Esophagus squamous epithelium (tissue), 5 donors: ENCODE results near the gene ANKS1A. TPM values are rescaled to one million over a fixed set of nuclear protein-coding genes. Genes with fewer than 3 reads are reported as not detected.

Experiments
- DNase-seq: peaks from one replicate; lab custom pipeline; 2025; lab: John Stamatoyannopoulos, UW
- H3K27ac ChIP-seq, 4 donors: fragments of 200-600 bp; sonication (generic); one replicate each; pipeline ENCODE4 v1.5.1; 2016 to 2019; ENCODE audit warnings: mild to moderate bottlenecking in 1 of 4
- H3K27me3 ChIP-seq, 4 donors: fragments of 200-600 bp; sonication (generic); 1 replicate in 3 of 4; 2 replicates in 1 of 4; pipeline versions ENCODE4 v1.5.1 to v1.6.0; 2017 to 2021; ENCODE audit warnings: antibody characterized with exemption in 1 of 4
- H3K36me3 ChIP-seq, 3 donors: fragments of 200-600 bp; sonication (generic); one replicate each; pipeline ENCODE4 v1.5.1; 2016 to 2019
- H3K4me1 ChIP-seq, 3 donors: fragments of 200-600 bp; sonication (generic); one replicate each; pipeline ENCODE4 v1.5.1; 2017 to 2019
- H3K4me3 ChIP-seq, 4 donors: fragments of 200-600 bp; sonication (generic); 1 replicate in 3 of 4; 2 replicates in 1 of 4; pipeline ENCODE4 v1.5.1; 2016 to 2019; ENCODE audit warnings: mild to moderate bottlenecking in 2 of 4, moderate library complexity in 1 of 4
- H3K9me3 ChIP-seq, 3 donors: fragments of 200-600 bp; sonication (generic); one replicate each; pipeline ENCODE4 v1.5.1; 2016 to 2019
- POLR2A ChIP-seq, 4 donors: fragments of 450-650 bp; IDR thresholded peaks; one replicate each; pipeline ENCODE4 v1.6.1; 2017; ENCODE audit warnings: antibody characterized with exemption in 4 of 4, mild to moderate bottlenecking in 4 of 4, moderate library complexity in 3 of 4
- WGBS, 2 donors: methylation state at CpG; one replicate each; pipeline ENCODE4 v1.1.5; 2018; 5-methylcytosine and 5-hydroxymethylcytosine counted together
- intact Hi-C: fragments of 100-400 bp; cut with DNase I; formaldehyde crosslinking; loops from one replicate; pipeline ENCODE4 v1.15.0; 2022
- total RNA-seq, 4 donors: library from RNA; depleted of rRNA; stranded (reverse); fragments of >200 nt; gene quantifications; one replicate each; pipeline ENCODE4 v1.1.0, GENCODE V29; 2016
- TF ChIP-seq, protein P1 (sequence below), 6 experiments: fragments of 450-650 bp in 4 of 6; fragments of 200-600 bp in 2 of 6; sonication (generic) in 2 of 6; IDR thresholded peaks; one replicate each; pipeline ENCODE4 v1.5.1; 2016 to 2019; ENCODE audit warnings: antibody characterized with exemption in 6 of 6, mild to moderate bottlenecking in 4 of 6, moderate library complexity in 4 of 6
- donor health status: DM: yes; HTN: yes; CAD: no.

ANKS1A gene
- total RNA-seq, 4 donors from 2014 or later = 12.6 to 27.1 (median 17.5) TPM

- WGBS, 2 donors = 59 to 73% methylated on average over 1 of the region's 1 CpG
These were observed 58.5 kb downstream of the ANKS1A start for GRCh38 chr6:34947561-34947960.

GRCh38 chr6:34949636-34950035 lies 60.6 kb downstream of the ANKS1A start:
- intact Hi-C loops = no loop called here
- H3K27me3 ChIP-seq = no peaks in the 10 kb centered on the region
- H3K9me3 ChIP-seq = no peaks in the 10 kb centered on the region
- no peaks in the 10 kb centered on the region for H3K36me3 ChIP-seq
- H3K4me1 ChIP-seq = peaks cover 0 to 9% (median 0%) of the 10 kb centered on the region in 3 donors
- WGBS, 2 donors = 96 to 97% methylated on average over 3 of the region's 3 CpGs
- no peak overlapping the region for H3K4me3 ChIP-seq
- TF ChIP-seq, protein P1, sequence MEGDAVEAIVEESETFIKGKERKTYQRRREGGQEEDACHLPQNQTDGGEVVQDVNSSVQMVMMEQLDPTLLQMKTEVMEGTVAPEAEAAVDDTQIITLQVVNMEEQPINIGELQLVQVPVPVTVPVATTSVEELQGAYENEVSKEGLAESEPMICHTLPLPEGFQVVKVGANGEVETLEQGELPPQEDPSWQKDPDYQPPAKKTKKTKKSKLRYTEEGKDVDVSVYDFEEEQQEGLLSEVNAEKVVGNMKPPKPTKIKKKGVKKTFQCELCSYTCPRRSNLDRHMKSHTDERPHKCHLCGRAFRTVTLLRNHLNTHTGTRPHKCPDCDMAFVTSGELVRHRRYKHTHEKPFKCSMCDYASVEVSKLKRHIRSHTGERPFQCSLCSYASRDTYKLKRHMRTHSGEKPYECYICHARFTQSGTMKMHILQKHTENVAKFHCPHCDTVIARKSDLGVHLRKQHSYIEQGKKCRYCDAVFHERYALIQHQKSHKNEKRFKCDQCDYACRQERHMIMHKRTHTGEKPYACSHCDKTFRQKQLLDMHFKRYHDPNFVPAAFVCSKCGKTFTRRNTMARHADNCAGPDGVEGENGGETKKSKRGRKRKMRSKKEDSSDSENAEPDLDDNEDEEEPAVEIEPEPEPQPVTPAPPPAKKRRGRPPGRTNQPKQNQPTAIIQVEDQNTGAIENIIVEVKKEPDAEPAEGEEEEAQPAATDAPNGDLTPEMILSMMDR (IDR thresholded peaks at IDR 0.05) = no peak
- TF ChIP-seq POLR2A (IDR thresholded peaks at IDR 0.05) = no peak
- DNase-seq = no peak
- no peak overlapping the region for H3K27ac ChIP-seq

More at GRCh38 chr6:34947561-34947960, 58.5 kb downstream of the ANKS1A start:
- no peak overlapping the region for H3K27ac ChIP-seq
- H3K27me3 ChIP-seq = no peaks in the 10 kb centered on the region
- H3K36me3 ChIP-seq = no peaks in the 10 kb centered on the region
- no peaks in the 10 kb centered on the region for H3K4me1 ChIP-seq
- intact Hi-C loops = no loop called here
- no peak overlapping the region for H3K4me3 ChIP-seq
- DNase-seq = no peak
- TF ChIP-seq, protein P1 (IDR thresholded peaks at IDR 0.05) = no peak
- TF ChIP-seq POLR2A (IDR thresholded peaks at IDR 0.05) = no peak
- H3K9me3 ChIP-seq = no peaks in the 10 kb centered on the region

DNA sequence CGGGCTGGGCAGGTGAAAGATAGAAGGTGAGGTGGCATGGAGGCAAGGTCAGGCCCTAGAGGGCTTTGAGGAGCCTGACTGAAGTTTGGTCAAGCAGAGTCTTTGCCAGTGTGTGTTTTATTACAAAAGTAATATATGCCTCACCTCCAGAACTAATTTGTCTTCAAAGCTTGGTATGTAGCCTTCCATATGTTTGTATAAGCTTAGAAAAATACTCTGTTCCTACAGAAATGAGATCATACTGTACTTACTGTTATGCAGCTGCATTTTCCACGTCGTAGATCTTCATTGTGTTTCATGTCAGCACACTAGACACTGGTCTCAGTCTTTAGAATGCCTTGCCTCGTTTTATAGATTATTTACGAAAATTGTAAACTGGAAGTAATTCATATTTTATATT lies 61.8 kb downstream of the ANKS1A start:
- Histone ChIP-seq H3K27me3 (no peaks in the 10 kb centered on the region), H3K36me3 (peaks cover 0 to 3% (median 0%) of the 10 kb centered on the region in 3 donors), H3K4me1 (peaks cover 0 to 9% (median 0%) of the 10 kb centered on the region in 3 donors), H3K4me3 (no peak overlapping the region), H3K27ac (no peak overlapping the region), H3K9me3 (no peaks in the 10 kb centered on the region)
- TF ChIP-seq, protein P1 (IDR thresholded peaks at IDR 0.05) = no peak
- TF ChIP-seq POLR2A (IDR thresholded peaks at IDR 0.05) = no peak
- intact Hi-C loops = no loop called here
- 86 to 90% methylated on average over 5 of the region's 5 CpGs for WGBS, 2 donors
- no peak for DNase-seq

DNA sequence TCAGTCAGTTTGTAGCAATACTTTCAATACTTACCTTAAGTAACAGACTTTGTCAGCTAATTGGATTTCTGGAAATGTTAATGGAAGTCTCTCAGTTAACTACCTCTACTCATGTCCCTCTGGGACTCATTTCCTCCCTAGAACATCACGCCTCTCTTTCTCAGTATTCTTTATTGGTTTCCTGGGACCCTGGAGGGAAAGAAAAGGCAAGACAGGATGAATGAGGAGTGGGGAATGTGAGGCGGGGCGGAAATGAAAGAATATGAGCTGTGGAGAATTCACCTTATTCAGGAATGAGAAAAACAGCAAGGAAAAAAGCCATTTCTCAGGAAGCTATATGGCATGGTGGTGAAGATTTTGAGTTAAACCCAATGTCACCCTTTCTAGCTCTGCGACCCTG lies 62.7 kb downstream of the ANKS1A start:
- H3K4me3 ChIP-seq = no peak overlapping the region
- H3K36me3 ChIP-seq = peaks cover 0 to 3% (median 0%) of the 10 kb centered on the region in 3 donors
- peaks cover 0 to 13% (median 0%) of the 10 kb centered on the region in 3 donors for H3K4me1 ChIP-seq
- no peak for DNase-seq
- WGBS, 2 donors = 89 to 93% methylated on average over 4 of the region's 4 CpGs
- intact Hi-C loops = no loop called here
- no peaks in the 10 kb centered on the region for H3K9me3 ChIP-seq
- TF ChIP-seq, protein P1 (IDR thresholded peaks at IDR 0.05) = no peak
- no peak for TF ChIP-seq POLR2A (IDR thresholded peaks at IDR 0.05)
- no peaks in the 10 kb centered on the region for H3K27me3 ChIP-seq
- no peak overlapping the region for H3K27ac ChIP-seq

DNA sequence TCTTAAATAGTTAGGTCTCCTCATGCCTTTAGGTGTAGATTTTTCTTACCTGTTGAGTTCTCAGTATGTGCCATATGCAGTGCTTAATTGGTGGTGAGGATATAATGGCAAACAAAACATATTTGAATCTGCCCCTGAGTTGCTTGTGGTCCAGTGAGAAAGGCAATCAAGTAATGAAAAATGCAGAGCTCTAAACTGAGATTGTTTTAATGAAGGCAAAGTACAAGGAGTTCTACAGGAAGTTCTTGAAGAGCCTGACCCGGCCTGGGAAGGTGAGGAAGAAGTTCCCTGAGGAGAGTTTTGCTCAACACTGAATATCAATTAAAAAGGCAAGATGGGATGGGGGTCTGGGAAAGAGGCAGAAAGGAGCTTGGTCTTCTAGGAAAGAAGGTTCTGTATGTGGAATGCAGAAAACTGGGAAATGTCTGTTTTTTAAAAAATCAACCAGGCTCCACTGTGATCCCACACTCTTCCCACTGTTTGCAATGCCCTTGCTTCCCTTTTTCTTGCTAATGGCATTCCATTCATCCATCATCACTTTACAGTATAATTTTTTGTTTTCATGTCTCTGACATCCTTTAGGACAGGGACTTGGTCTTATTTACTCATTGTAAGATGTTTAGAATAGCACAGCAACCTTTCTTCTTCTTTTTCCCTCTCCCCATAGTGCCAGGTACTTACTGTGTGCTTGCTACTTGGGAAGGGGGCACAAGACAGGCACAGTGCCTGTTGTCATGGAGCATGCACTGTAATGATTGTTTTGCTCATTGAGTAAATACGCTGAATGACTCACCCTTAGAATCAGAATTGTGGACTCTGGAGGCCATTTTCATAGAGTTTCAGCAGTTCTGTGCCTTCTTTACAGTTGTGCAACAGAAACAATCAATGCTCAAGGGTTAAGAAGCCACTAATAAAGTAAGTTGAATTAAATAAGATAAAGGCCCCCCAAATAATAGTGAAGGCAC lies 64.3 kb downstream of the ANKS1A start:
- DNase-seq = no peak
- H3K27me3 ChIP-seq = no peaks in the 10 kb centered on the region
- TF ChIP-seq, protein P1 (IDR thresholded peaks at IDR 0.05) = no peak
- no peak for TF ChIP-seq POLR2A (IDR thresholded peaks at IDR 0.05)
- WGBS, 2 donors = 39 to 68% methylated on average over 2 of the region's 2 CpGs
- peaks cover 0 to 29% (median 0%) of the 10 kb centered on the region in 3 donors for H3K4me1 ChIP-seq
- H3K9me3 ChIP-seq = no peaks in the 10 kb centered on the region
- peaks cover 0 to 3% (median 0%) of the 10 kb centered on the region in 3 donors for H3K36me3 ChIP-seq
- no peak overlapping the region for H3K4me3 ChIP-seq
- no peak overlapping the region for H3K27ac ChIP-seq
- intact Hi-C loops = no loop called here
